HUES6 (cell line): Measurements from ENCODE around the gene NUDCD3.

Source experiments
- H3K27ac ChIP-seq: 2 replicates; pipeline ENCODE4 v1.7.0; 2013; ENCODE audit warnings: low read depth, mild to moderate bottlenecking, low read length, inconsistent platforms
- H3K27me3 ChIP-seq: 2 replicates; pipeline ENCODE4 v1.6.1; 2013; ENCODE audit warnings: low read length; ENCODE audit not compliant: control insufficient read depth, insufficient read depth
- H3K36me3 ChIP-seq: 2 replicates; pipeline ENCODE4 v1.6.1; 2013; ENCODE audit warnings: low read length; ENCODE audit not compliant: control insufficient read depth, insufficient read depth
- H3K4me1 ChIP-seq: 2 replicates; pipeline ENCODE4 v1.6.1; 2013; ENCODE audit warnings: low read length; ENCODE audit not compliant: control insufficient read depth, insufficient read depth
- H3K4me3 ChIP-seq: 2 replicates; pipeline ENCODE4 v1.5.1; 2013; ENCODE audit warnings: low read depth, low read length
- H3K9ac ChIP-seq: one replicate; pipeline ENCODE4 v1.6.1; 2013; ENCODE audit warnings: mild to moderate bottlenecking, low read length
- H3K9me3 ChIP-seq: 2 replicates; pipeline ENCODE4 v1.6.1; 2013; ENCODE audit warnings: low read depth, low read length; ENCODE audit not compliant: control insufficient read depth, insufficient read depth

NUDCD3 gene

GRCh38 chr7:44490351-44491200 is at the start of gene NUDCD3:
Gene NUDCD3 (minus strand): TSS chr7:44490658. CDS start chr7:44490600, 58 bp downstream.
- Histone ChIP-seq H3K9ac (peak within 1 kb of the TSS; percentile 93), H3K4me3 (peak within 1 kb of the TSS; percentile 88), H3K27ac (peak within 1 kb of the TSS; percentile 100), H3K36me3 (peaks cover 7% of the 10 kb centered on the region; the same call in 1 of the 2 replicates), H3K27me3 (no peaks in the 10 kb centered on the region), H3K9me3 (no peaks in the 10 kb centered on the region), H3K4me1 (peaks cover 12% of the 10 kb centered on the region)

- Histone ChIP-seq H3K4me1 (peaks cover 10% of the 10 kb centered on the region; the same call in 1 of the 2 replicates), H3K9ac (no peak overlapping the region), H3K27ac (no peak overlapping the region), H3K4me3 (no peak overlapping the region), H3K36me3 (no peaks in the 10 kb centered on the region), H3K9me3 (no peaks in the 10 kb centered on the region), H3K27me3 (no peaks in the 10 kb centered on the region)
These were observed 49.4 kb upstream of the NUDCD3 start for GRCh38 chr7:44539669-44540506.

GRCh38 chr7:44538798-44539668 is 48.6 kb upstream of the NUDCD3 start:
- Histone ChIP-seq H3K4me3 (no peak overlapping the region), H3K9me3 (no peaks in the 10 kb centered on the region)

GRCh38 chr7:44538093-44538797 is 47.8 kb upstream of the NUDCD3 start:
- H3K4me3 ChIP-seq = no peak overlapping the region
- H3K27ac ChIP-seq = no peak overlapping the region

More at GRCh38 chr7:44538798-44539668, 48.6 kb upstream of the NUDCD3 start:
- H3K36me3 ChIP-seq = no peaks in the 10 kb centered on the region
- no peak overlapping the region for H3K9ac ChIP-seq
- peaks cover 10% of the 10 kb centered on the region; the same call in 1 of the 2 replicates for H3K4me1 ChIP-seq
- no peak overlapping the region for H3K27ac ChIP-seq
- no peaks in the 10 kb centered on the region for H3K27me3 ChIP-seq

GRCh38 chr7:44537442-44537841 is 47.0 kb upstream of the NUDCD3 start:
- peaks cover 10% of the 10 kb centered on the region; the same call in 1 of the 2 replicates for H3K4me1 ChIP-seq
- no peak overlapping the region for H3K4me3 ChIP-seq
- no peaks in the 10 kb centered on the region for H3K36me3 ChIP-seq
- H3K27ac ChIP-seq = no peak overlapping the region
- no peak overlapping the region for H3K9ac ChIP-seq
- no peaks in the 10 kb centered on the region for H3K27me3 ChIP-seq
- H3K9me3 ChIP-seq = no peaks in the 10 kb centered on the region

More at GRCh38 chr7:44538093-44538797, 47.8 kb upstream of the NUDCD3 start:
- no peaks in the 10 kb centered on the region for H3K36me3 ChIP-seq
- H3K9me3 ChIP-seq = no peaks in the 10 kb centered on the region
- no peak overlapping the region for H3K9ac ChIP-seq
- H3K4me1 ChIP-seq = peaks cover 10% of the 10 kb centered on the region; the same call in 1 of the 2 replicates
- no peaks in the 10 kb centered on the region for H3K27me3 ChIP-seq

- H3K4me3 ChIP-seq = no peak overlapping the region
- no peak overlapping the region for H3K9ac ChIP-seq
- H3K27me3 ChIP-seq = no peaks in the 10 kb centered on the region
- no peaks in the 10 kb centered on the region for H3K9me3 ChIP-seq
- H3K36me3 ChIP-seq = no peaks in the 10 kb centered on the region
- H3K4me1 ChIP-seq = peaks cover under 1% of the 10 kb centered on the region; the same call in 1 of the 2 replicates
- no peak overlapping the region for H3K27ac ChIP-seq
These were observed 45.6 kb upstream of the NUDCD3 start for GRCh38 chr7:44536090-44536489.

- Histone ChIP-seq H3K4me1 (no peaks in the 10 kb centered on the region), H3K27me3 (no peaks in the 10 kb centered on the region), H3K9ac (no peak overlapping the region), H3K36me3 (no peaks in the 10 kb centered on the region), H3K9me3 (no peaks in the 10 kb centered on the region), H3K27ac (no peak overlapping the region), H3K4me3 (no peak overlapping the region)
These were observed 45.0 kb upstream of the NUDCD3 start for GRCh38 chr7:44535348-44536064.

GRCh38 chr7:44534501-44534900 is 44.0 kb upstream of the NUDCD3 start:
- Histone ChIP-seq H3K36me3 (no peaks in the 10 kb centered on the region), H3K27me3 (no peaks in the 10 kb centered on the region), H3K4me3 (no peak overlapping the region), H3K4me1 (no peaks in the 10 kb centered on the region), H3K9me3 (no peaks in the 10 kb centered on the region), H3K9ac (no peak overlapping the region), H3K27ac (no peak overlapping the region)

GRCh38 chr7:44534087-44534486 is 43.6 kb upstream of the NUDCD3 start:
- Histone ChIP-seq H3K36me3 (no peaks in the 10 kb centered on the region), H3K9me3 (no peaks in the 10 kb centered on the region), H3K9ac (no peak overlapping the region), H3K27me3 (no peaks in the 10 kb centered on the region), H3K4me3 (no peak overlapping the region), H3K4me1 (no peaks in the 10 kb centered on the region), H3K27ac (no peak overlapping the region)
